Measurements from ENCODE around the gene UACA. TPM values are rescaled to one million over a fixed set of nuclear protein-coding genes. Genes with fewer than 3 reads are reported as not detected.

The UACA gene
- total RNA-seq, 1 donor from 2014 or later, result 9.4 TPM

- no peak for TF ChIP-seq CTCF (IDR thresholded peaks at IDR 0.05; ENCODE audit: insufficient read depth, low read length, poor library complexity, severe bottlenecking)
- H3K36me3 ChIP-seq (ENCODE audit: control insufficient read depth, insufficient read depth, low read length), result no peaks in the 10 kb centered on the region
- no peak overlapping the region for H3K4me3 ChIP-seq (ENCODE audit: low read depth, low read length)
- no peak for DNase-seq (ENCODE audit: low read depth)
- no peaks in the 10 kb centered on the region for H3K27me3 ChIP-seq (ENCODE audit: control insufficient read depth, insufficient read depth, low read length)
Observed at GRCh38 chr15:70647396-70647795, 116.0 kb downstream of the UACA start.

- TF ChIP-seq CTCF (IDR thresholded peaks at IDR 0.05; ENCODE audit: insufficient read depth, low read length, poor library complexity, severe bottlenecking), result no peak
Observed at GRCh38 chr15:70646169-70646568, 117.2 kb downstream of the UACA start.

GRCh38 chr15:70643783-70644125 lies 119.6 kb downstream of the UACA start:
- TF ChIP-seq CTCF (IDR thresholded peaks at IDR 0.05; ENCODE audit: insufficient read depth, low read length, poor library complexity, severe bottlenecking), result no peak
- H3K4me3 ChIP-seq (ENCODE audit: low read depth, low read length), result no peak overlapping the region
- H3K27me3 ChIP-seq (ENCODE audit: control insufficient read depth, insufficient read depth, low read length), result no peaks in the 10 kb centered on the region
- H3K36me3 ChIP-seq (ENCODE audit: control insufficient read depth, insufficient read depth, low read length), result no peaks in the 10 kb centered on the region
- no peak for DNase-seq (ENCODE audit: low read depth)

More at GRCh38 chr15:70646169-70646568, 117.2 kb downstream of the UACA start:
- Histone ChIP-seq H3K4me3 (ENCODE audit: low read depth, low read length) (no peak overlapping the region), H3K36me3 (ENCODE audit: control insufficient read depth, insufficient read depth, low read length) (no peaks in the 10 kb centered on the region), H3K27me3 (ENCODE audit: control insufficient read depth, insufficient read depth, low read length) (no peaks in the 10 kb centered on the region)
- no peak for DNase-seq (ENCODE audit: low read depth)

GRCh38 chr15:70643106-70643782 lies 120.1 kb downstream of the UACA start:
- no peak for TF ChIP-seq CTCF (IDR thresholded peaks at IDR 0.05; ENCODE audit: insufficient read depth, low read length, poor library complexity, severe bottlenecking)
- Histone ChIP-seq H3K27me3 (ENCODE audit: control insufficient read depth, insufficient read depth, low read length) (no peaks in the 10 kb centered on the region), H3K4me3 (ENCODE audit: low read depth, low read length) (no peak overlapping the region), H3K36me3 (ENCODE audit: control insufficient read depth, insufficient read depth, low read length) (no peaks in the 10 kb centered on the region)
- no peak for DNase-seq (ENCODE audit: low read depth)

- Histone ChIP-seq H3K36me3 (ENCODE audit: control insufficient read depth, insufficient read depth, low read length) (no peaks in the 10 kb centered on the region), H3K27me3 (ENCODE audit: control insufficient read depth, insufficient read depth, low read length) (no peaks in the 10 kb centered on the region), H3K4me3 (ENCODE audit: low read depth, low read length) (no peak overlapping the region)
- no peak for DNase-seq (ENCODE audit: low read depth)
- TF ChIP-seq CTCF (IDR thresholded peaks at IDR 0.05; ENCODE audit: insufficient read depth, low read length, poor library complexity, severe bottlenecking), result peak; percentile 48
Observed at GRCh38 chr15:70636540-70637165, 126.7 kb downstream of the UACA start.

- H3K36me3 ChIP-seq (ENCODE audit: control insufficient read depth, insufficient read depth, low read length), result no peaks in the 10 kb centered on the region
- TF ChIP-seq CTCF (IDR thresholded peaks at IDR 0.05; ENCODE audit: insufficient read depth, low read length, poor library complexity, severe bottlenecking), result no peak
- no peak for DNase-seq (ENCODE audit: low read depth)
- no peak overlapping the region for H3K4me3 ChIP-seq (ENCODE audit: low read depth, low read length)
- no peaks in the 10 kb centered on the region for H3K27me3 ChIP-seq (ENCODE audit: control insufficient read depth, insufficient read depth, low read length)
Observed at GRCh38 chr15:70635895-70636294, 127.5 kb downstream of the UACA start.
